ENCODE results near the gene PTPN9. TPM values are rescaled to one million over a fixed set of nuclear protein-coding genes. Genes with fewer than 3 reads are reported as not detected.
"Not testable (repeated sequence)": the region's sequence is repeated elsewhere in the genome, so short reads cannot be mapped to it uniquely, and the experiment has no call there.

PTPN9 gene
- total RNA-seq, 1 donor from 2014 or later: 9.2 TPM

- ATAC-seq (no peak), DNase-seq (ENCODE audit: low spot score) (no peak)
Observed at GRCh38 chr15:75454471-75455378, 124.4 kb downstream of the PTPN9 start.

GRCh38 chr15:75453703-75454470, 125.2 kb downstream of the PTPN9 start:
- DNase-seq (ENCODE audit: low spot score): peak; percentile 99
- peak; percentile 54 for ATAC-seq

GRCh38 chr15:75452865-75453702, 126.0 kb downstream of the PTPN9 start:
- peak; percentile 65 for DNase-seq (ENCODE audit: low spot score)
- no peak for ATAC-seq

GRCh38 chr15:75452364-75452864, 126.7 kb downstream of the PTPN9 start:
- DNase-seq (ENCODE audit: low spot score) (peak; percentile 86), ATAC-seq (peak; percentile 13)

GRCh38 chr15:75451674-75452363, 127.3 kb downstream of the PTPN9 start, which contains the start of gene SIN3A:
TSS of gene SIN3A (minus strand) at chr15:75451690. CDS start at chr15:75430375, 21,315 bp downstream.
- DNase-seq (ENCODE audit: low spot score) (peak; percentile 99), ATAC-seq (peak; percentile 55)

- ATAC-seq (no peak), DNase-seq (ENCODE audit: low spot score) (no peak)
Observed at GRCh38 chr15:75451202-75451673, 127.9 kb downstream of the PTPN9 start.

- ATAC-seq (peak; percentile 52), DNase-seq (ENCODE audit: low spot score) (peak; percentile 98)
Observed at GRCh38 chr15:75450307-75451201, 128.6 kb downstream of the PTPN9 start.

- no peak for ATAC-seq
- no peak for DNase-seq (ENCODE audit: low spot score)
Observed at GRCh38 chr15:75449585-75450306, 129.4 kb downstream of the PTPN9 start.

DNA sequence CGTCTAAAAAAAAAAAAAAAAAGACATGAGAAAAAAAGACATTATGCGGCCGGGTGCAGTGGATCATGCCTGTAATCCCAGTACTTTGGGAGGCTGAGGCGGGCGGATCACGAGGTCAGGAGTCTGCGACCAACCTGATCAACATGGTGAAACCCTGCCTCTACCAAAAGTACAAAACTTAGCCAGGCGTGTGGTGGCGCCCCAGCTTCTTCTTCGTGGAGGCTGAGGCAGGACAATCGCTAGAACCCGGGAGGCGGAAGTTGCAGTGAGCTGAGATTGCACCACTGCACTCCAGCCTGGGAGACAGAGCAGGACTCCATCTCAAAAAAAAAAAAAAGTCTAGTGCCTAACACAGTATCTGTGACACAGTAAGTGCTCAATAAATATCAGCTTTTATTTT, 130.9 kb downstream of the PTPN9 start:
- ATAC-seq; DNase-seq (ENCODE audit: low spot score): not testable (repeated sequence)

- no peak for ATAC-seq
- no peak for DNase-seq (ENCODE audit: low spot score)
Observed at GRCh38 chr15:75446151-75446550, 133.0 kb downstream of the PTPN9 start.

GRCh38 chr15:75445324-75445723, 133.8 kb downstream of the PTPN9 start:
- not testable (repeated sequence) for DNase-seq (ENCODE audit: low spot score); ATAC-seq

GRCh38 chr15:75443972-75444453, 135.1 kb downstream of the PTPN9 start:
- not testable (repeated sequence) for DNase-seq (ENCODE audit: low spot score); ATAC-seq

GRCh38 chr15:75437721-75438120, 141.4 kb downstream of the PTPN9 start:
- ATAC-seq: no peak
- DNase-seq (ENCODE audit: low spot score): no peak

DNA sequence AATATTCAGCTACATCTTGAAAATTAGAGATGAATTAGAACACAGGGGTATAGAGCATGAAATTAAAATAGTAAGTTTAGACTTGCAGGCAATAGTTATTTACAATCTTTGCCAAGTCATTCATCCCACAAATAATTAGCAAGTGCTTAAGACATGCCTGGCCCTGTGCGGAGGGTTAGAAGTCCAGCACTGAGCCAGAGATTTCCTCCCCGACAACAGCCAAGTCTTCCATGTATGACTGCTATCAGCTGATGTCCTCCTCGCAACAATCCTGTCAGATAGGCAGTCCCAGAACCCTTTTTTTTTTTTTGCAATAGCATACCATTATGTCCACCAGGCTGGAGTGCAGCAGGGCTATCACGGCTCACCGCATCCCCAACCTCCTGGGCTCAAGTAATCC, 142.2 kb downstream of the PTPN9 start:
- ATAC-seq (no peak), DNase-seq (ENCODE audit: low spot score) (no peak)

GRCh38 chr15:75431682-75432081, 147.4 kb downstream of the PTPN9 start:
- ATAC-seq: no peak
- DNase-seq (ENCODE audit: low spot score): no peak

DNA sequence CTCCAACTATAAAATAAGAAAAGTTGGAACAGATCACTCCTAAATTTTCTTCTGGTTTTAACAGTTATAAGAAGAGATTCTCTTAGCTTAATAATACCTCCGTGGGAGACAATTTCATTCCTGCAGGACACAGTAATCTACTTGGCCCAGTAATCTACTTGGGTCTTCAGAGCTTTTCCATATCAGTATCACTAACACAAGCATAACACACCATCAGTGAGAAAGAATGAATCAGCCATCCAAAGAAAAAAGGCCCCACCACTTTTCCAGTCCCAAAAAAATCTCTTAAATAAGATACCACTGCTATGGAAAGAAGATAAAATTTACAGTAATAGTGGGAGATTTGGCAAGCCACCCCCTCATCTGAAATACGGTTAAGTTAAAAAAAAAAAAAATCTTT, 147.8 kb downstream of the PTPN9 start:
- DNase-seq (ENCODE audit: low spot score) (no peak), ATAC-seq (no peak)

- DNase-seq (ENCODE audit: low spot score): no peak
- no peak for ATAC-seq
Observed at GRCh38 chr15:75430259-75430658, 148.9 kb downstream of the PTPN9 start.

GRCh38 chr15:75428152-75428551, 151.0 kb downstream of the PTPN9 start:
- DNase-seq (ENCODE audit: low spot score) (no peak), ATAC-seq (no peak)

Measured in left lobe of liver (tissue), 2 donors.